ENCODE measurements around the gene ARMC2.

- TF ChIP-seq CTCF (conservative IDR thresholded peaks at IDR 0.05 in 1 of 2, IDR thresholded peaks at IDR 0.05 in 1 of 2; ENCODE audit: extremely low read depth in 1 of 2, insufficient read depth in 1 of 2, low read depth in 1 of 2, low read length in 2 of 2), result no peak
- no peak for TF ChIP-seq EZH2 (IDR thresholded peaks at IDR 0.05; ENCODE audit: borderline replicate concordance, low read length)
These were observed 9.1 kb upstream of the ARMC2 start for GRCh38 chr6:108839083-108839642.
